HG03457 (cell line): ENCODE data around the gene ZNF175.
"Not testable (repeated sequence)": the region's sequence is repeated elsewhere in the genome, so short reads cannot be mapped to it uniquely, and the experiment has no call there.

Experiments
- ATAC-seq: cut with Tn5 transposase; IDR thresholded peaks from one replicate; pipeline ENCODE4 v1.9.1; 2021; ENCODE audit warnings: moderate number of reproducible peaks; ENCODE audit not compliant: unreplicated experiment

The ZNF175 gene

DNA sequence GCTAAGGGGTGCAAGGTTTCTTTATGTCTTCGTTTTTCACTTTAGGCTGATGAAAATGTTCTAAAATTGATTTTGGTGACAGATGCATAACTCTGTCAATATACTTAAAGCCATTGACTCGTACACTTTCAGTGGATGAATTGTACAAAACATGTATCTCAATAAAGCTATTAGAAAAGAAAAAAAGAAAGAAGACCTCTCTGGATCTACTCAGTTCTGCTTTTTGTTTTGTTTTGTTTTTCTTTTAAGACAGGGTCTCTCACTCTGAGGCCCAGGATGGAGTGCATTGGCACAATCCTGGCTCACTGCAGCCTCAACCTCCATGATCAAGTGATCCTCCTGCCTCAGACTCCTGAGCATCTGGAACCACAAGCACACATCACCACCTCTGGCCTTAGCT, 55.6 kb downstream of the ZNF175 start:
- ATAC-seq: no peak

DNA sequence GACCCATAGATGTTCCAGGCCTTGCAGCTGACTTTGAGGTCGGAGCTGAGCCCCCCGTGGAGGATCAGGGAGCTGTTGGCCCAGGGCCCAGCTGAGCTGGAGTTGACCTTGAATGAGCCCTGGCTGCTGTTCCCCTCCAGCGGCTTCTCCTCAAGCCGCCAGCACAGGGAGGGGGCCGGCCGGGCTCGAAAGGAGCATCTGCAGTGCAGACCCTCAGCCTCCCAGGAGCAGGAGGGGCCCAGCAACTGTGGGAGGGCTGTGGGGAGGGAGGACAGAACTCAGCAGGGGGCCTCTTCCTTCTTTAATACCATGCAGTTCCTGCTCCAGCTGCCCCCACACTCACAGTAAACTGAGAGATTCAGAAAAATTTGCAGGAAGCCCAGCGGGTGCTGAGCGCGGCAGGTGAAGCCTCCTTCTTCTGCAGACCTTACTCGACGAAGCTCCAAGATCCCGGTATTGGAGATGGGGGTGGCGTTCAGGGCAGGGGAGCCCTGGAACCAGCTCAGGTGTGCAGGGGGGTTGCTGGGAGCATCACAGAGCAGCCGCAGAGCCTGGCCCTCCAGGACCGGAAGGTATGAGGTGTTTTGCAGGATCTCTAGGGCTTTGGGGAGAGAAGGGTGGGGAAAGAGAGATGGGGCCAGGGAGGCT, 56.5 kb downstream of the ZNF175 start:
- ATAC-seq: no peak

DNA sequence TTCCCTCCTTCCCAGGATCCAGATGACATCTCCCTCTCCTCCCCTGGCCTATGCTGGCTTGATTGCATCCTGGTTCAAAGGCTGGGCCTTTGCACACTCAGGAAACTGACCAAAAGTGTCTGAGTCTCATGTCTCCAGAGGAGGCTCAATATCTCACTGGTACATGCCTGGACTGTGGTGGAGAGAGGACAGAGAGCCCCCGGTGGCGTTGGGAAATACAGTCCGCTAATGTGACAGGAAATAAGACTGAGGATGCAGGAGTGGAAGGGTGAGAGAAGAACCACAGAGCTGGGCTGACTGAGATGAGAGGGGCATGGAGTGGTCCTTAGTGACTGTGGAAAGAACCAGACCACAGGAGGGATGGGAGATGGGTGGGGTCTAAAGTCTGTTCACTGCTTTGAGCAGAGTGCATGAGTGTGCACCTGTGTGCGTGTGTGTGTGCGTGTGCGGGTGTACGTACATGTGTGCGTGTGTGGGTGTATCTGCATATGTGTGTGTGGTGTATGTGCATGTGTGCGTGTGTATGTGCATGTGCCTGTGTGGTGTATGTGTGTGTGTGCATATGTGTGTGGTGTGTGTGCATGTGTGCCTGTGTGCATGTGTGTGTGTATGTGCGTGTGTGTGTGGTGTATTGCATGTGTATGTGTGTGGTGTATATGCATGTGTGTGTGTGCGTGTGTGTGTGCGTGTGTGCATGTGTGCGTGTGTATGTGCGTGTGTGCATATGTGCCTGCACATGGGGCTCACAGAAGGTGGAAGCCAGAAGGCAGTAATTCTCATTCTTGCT, 57.3 kb downstream of the ZNF175 start:
- ATAC-seq: no peak

DNA sequence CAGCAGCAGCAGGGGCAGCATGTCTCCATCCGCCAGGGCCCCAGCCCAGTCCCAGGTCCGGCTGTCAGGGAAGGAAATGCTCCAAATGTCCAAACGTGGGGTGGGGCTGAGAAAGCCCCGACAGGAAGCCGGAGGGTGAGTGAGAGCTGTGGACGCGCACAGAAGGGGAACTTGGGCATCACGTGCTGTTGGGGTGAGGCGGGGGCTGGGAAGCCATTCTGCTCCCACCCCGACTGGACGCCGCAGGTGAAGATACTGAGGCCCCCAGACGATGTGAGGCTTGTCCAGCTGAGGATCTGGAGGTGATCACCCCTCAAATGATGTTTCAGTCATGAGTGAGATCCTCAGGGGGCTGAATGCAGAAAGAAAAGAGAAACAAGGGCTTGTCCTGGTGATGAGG, 59.2 kb downstream of the ZNF175 start, which contains the start of gene SIGLEC5:
Gene SIGLEC5 (minus strand): TSS at position 87 of the 400 bp plus-strand sequence. CDS start 66 bp downstream, at position 21.
- ATAC-seq: not testable (repeated sequence)

DNA sequence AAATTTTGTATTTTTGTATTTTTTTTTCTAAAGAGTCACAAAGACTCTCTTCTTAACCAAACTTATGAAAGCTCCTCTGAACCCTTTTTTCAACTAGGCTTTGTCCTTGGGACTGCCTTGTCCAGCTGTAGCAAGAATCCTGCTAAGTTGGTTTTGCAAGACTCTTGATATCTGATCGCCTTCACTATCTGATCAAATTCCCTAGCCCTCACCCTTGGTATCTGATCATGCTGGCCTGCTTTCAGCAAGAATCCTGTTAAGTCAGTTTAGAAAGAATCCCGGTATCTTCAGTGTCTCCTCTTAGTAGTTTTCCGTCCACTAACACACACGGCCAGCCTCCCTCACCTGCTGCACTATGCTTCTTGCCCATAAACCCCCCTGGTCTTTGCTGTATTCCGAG, 61.0 kb downstream of the ZNF175 start:
- ATAC-seq: no peak

DNA sequence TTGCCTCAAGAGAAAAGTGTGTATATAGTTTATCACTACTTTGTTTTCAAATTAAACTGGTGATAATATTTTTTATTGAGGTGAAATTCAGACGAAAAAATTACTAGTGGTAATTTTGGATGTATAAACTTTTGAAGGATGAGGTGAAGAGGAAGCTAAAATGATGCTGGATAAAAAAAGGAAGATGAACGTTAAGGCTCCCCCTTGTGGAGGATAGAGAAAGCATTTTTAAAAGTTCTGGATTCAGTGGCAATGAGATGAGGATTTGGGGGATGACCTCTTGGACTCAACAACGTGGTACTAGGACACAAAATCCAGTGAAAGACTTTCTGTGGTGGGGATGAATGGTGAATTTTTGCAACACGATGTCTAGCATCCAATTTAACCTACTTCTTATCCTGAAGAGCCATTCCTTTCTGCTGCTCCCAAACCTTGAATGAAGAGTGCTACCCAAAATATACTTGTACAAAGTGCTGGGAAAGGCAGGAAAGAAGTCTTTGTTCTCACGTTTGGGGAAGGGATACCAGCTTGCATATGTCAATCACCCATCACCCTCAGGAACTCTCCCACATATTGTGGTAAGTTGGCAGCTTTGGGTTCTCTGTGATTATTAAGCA, 66.4 kb downstream of the ZNF175 start:
- ATAC-seq: no peak

- no peak for ATAC-seq
Measured at GRCh38 chr19:51639916-51640315, 68.8 kb downstream of the ZNF175 start.

- no peak for ATAC-seq
Measured at GRCh38 chr19:51640386-51640785, 69.3 kb downstream of the ZNF175 start.

DNA sequence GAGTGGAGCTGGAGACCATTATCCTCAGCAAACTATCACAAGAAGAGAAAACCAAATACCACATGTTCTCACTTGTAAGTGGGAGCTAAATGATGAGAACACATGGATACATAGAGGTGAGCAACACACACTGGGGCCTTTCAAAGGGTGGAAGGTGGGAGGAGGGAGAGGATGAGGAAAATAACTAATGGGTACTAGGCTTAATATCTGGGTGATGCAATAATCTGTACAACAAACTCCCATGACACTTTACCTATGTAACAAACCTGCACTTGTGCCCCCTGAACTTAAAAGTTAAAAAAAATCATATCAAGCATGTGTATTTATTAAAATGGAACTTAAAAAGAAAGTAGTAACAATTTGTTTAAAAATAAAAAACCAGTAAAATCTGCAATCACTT, 70.6 kb downstream of the ZNF175 start:
- ATAC-seq: no peak
